HepG2 (cell line): Measurements from ENCODE around the gene FAHD2A. TPM values are rescaled to one million over a fixed set of nuclear protein-coding genes. Genes with fewer than 3 reads are reported as not detected.
A peak's percentile ranks its signal among the peaks of the same experiment; 100 is the strongest.

Experiments
- BCL3 ChIP-seq: sonication (generic); formaldehyde crosslinking; IDR thresholded peaks from 2 replicates; pipeline ENCODE4 v1.5.1; 2020; ENCODE audit warnings: mild to moderate bottlenecking, missing genetic modification reagents, moderate library complexity
- BORCS8-MEF2B ChIP-seq: sonication (generic); formaldehyde crosslinking; IDR thresholded peaks from 2 replicates; pipeline ENCODE4 v1.8.0; 2022; ENCODE audit warnings: mild to moderate bottlenecking, missing genetic modification reagents
- CCAR2 ChIP-seq: fragments of 200-400 bp; formaldehyde crosslinking; optimal IDR thresholded peaks from 2 replicates; pipeline ENCODE3; 2018; ENCODE audit warnings: low read depth, mild to moderate bottlenecking, low read length, moderate library complexity
- CREM ChIP-seq, 2 experiments: sonication (generic) in 1 of 2; formaldehyde crosslinking in 1 of 2; IDR thresholded peaks; 2 replicates each; pipeline versions ENCODE4 v1.4.0 to v1.6.1; 2016 to 2020; ENCODE audit warnings: antibody characterized with exemption in 1 of 2, mild to moderate bottlenecking in 1 of 2, missing genetic modification reagents in 1 of 2
- DDIT3 ChIP-seq: sonication (generic); formaldehyde crosslinking; IDR thresholded peaks from 2 replicates; pipeline ENCODE4 v1.4.0; 2020; ENCODE audit warnings: mild to moderate bottlenecking, missing genetic modification reagents
- HMGXB4 ChIP-seq, 2 experiments: sonication (generic) in 1 of 2; formaldehyde crosslinking in 1 of 2; IDR thresholded peaks; 2 replicates each; pipeline versions ENCODE4 v1.4.0 to v1.6.1; 2018 to 2020; ENCODE audit warnings: missing genetic modification reagents in 2 of 2, borderline replicate concordance in 1 of 2, low read depth in 1 of 2, mild to moderate bottlenecking in 1 of 2, missing biosample characterization in 1 of 2
- NONO ChIP-seq, 2 experiments: fragments of 450-650 bp in 1 of 2; sonication (generic) in 1 of 2; formaldehyde crosslinking in 1 of 2; IDR thresholded peaks in 1 of 2; conservative IDR thresholded peaks in 1 of 2; 2 replicates each; pipeline versions ENCODE4 v1.6.1 to v1.8.0; 2017 to 2022; ENCODE audit warnings: mild to moderate bottlenecking in 1 of 2, missing genetic modification reagents in 1 of 2, moderate library complexity in 1 of 2
- SIX4 ChIP-seq: sonication (generic); formaldehyde crosslinking; IDR thresholded peaks from 2 replicates; pipeline ENCODE4 v1.4.0; 2020; ENCODE audit warnings: missing genetic modification reagents
- SMAD1 ChIP-seq: sonication (generic); formaldehyde crosslinking; IDR thresholded peaks from 2 replicates; pipeline ENCODE4 v1.4.0; 2020; ENCODE audit warnings: missing genetic modification reagents, low read depth, mild to moderate bottlenecking, borderline replicate concordance
- THRA ChIP-seq: sonication (generic); formaldehyde crosslinking; IDR thresholded peaks from 2 replicates; pipeline ENCODE4 v1.4.0; 2020; ENCODE audit warnings: missing genetic modification reagents, borderline replicate concordance
- YEATS4 ChIP-seq: sonication (generic); formaldehyde crosslinking; IDR thresholded peaks from 2 replicates; pipeline ENCODE4 v1.4.0; 2020; ENCODE audit warnings: missing genetic modification reagents, borderline replicate concordance
- ZNF292 ChIP-seq: sonication (generic); formaldehyde crosslinking; IDR thresholded peaks from 2 replicates; pipeline ENCODE4 v1.8.1; 2022; ENCODE audit warnings: mild to moderate bottlenecking, low read depth, missing genetic modification reagents, borderline replicate concordance
- ZNF44 ChIP-seq: sonication (generic); formaldehyde crosslinking; IDR thresholded peaks from 2 replicates; pipeline ENCODE4 v1.5.1; 2020; ENCODE audit warnings: mild to moderate bottlenecking, missing genetic modification reagents
- ZNF576 ChIP-seq: sonication (generic); formaldehyde crosslinking; IDR thresholded peaks from 2 replicates; pipeline ENCODE4 v1.4.0; 2020; ENCODE audit warnings: mild to moderate bottlenecking, missing genetic modification reagents
- ZNF646 ChIP-seq: sonication (generic); formaldehyde crosslinking; IDR thresholded peaks from 2 replicates; pipeline ENCODE4 v1.9.0; 2021; ENCODE audit warnings: mild to moderate bottlenecking, missing genetic modification reagents
- polyA plus RNA-seq, 8 experiments: library from polyadenylated mRNA; depleted of rRNA in 3 of 8; stranded (reverse) in 7 of 8; unstranded in 1 of 8; fragments of >200 nt; fragmentation: Illumina TruSeq in 4 of 8; extraction: Trizol in 4 of 8; gene quantifications; 2 replicates each; pipeline versions ENCODE4 v1.2.1 to v1.2.3, GENCODE V29; 2011 to 2016; ENCODE audit warnings: low read depth in 4 of 8, missing spikeins in 1 of 8, mixed read lengths in 1 of 8; ENCODE audit not compliant: insufficient read depth in 1 of 8
- total RNA-seq, 5 experiments: library from RNA; depleted of rRNA; stranded (reverse); fragments of >200 nt; fragmentation: Illumina TruSeq; extraction: Trizol; gene quantifications; 2 replicates each; pipeline ENCODE4 v1.2.3, GENCODE V29; 2016; ENCODE audit warnings: low read depth in 1 of 5

FAHD2A gene
- total and polyA plus RNA-seq, 2 of the 13 experiments (the other 11 are each of a cell fraction or from before 2014, with no cell fraction given) = 34.0 to 44.2 TPM

- TF ChIP-seq ZNF576 (no peak), THRA (CRISPR knock-in tag) (peak; percentile 43; the same call in 1 of the 2 replicates), ZNF44 (0 out of 2 replicates have a peak, but pooled peaks have one; percentile 71), CREM (IDR thresholded peaks at IDR 0.05) (peak; percentile 62; the same call in 1 of the 2 replicates), CREM (CRISPR knock-in tag; IDR thresholded peaks at IDR 0.05) (no peak), NONO (IDR thresholded peaks at IDR 0.05) (no peak), NONO (CRISPR knock-in tag; conservative IDR thresholded peaks at IDR 0.05) (peak; percentile 83), SIX4 (CRISPR knock-in tag) (no peak), ZNF646 (CRISPR knock-in tag) (no peak), YEATS4 (CRISPR knock-in tag) (peak; percentile 68; the same call in 1 of the 2 replicates), DDIT3 (CRISPR knock-in tag) (no peak), HMGXB4 (CRISPR knock-in tag; IDR thresholded peaks at IDR 0.05; ENCODE audit: borderline replicate concordance in 1 of 2, low read depth in 1 of 2) (peak in 1 of 2 experiments; percentile 46; a peak in 1 of 4 replicates), ZNF292 (CRISPR knock-in tag) (peak; percentile 43; the same call in 1 of the 2 replicates), CCAR2 (no peak), SMAD1 (CRISPR knock-in tag) (no peak), BCL3 (CRISPR knock-in tag) (peak; percentile 81; the same call in 1 of the 2 replicates), BORCS8-MEF2B (peak; percentile 87)
Measured at GRCh38 chr2:95390272-95390880, 12.1 kb upstream of the FAHD2A start (continued).
